HEK293 (cell line): Measurements from ENCODE around the gene GALNT10.

Experiments used
- CTCF ChIA-PET: fragments of 350-600 bp; formaldehyde crosslinking; extraction: SDS; loops from one replicate; lab custom pipeline; 2021; ENCODE audit warnings: antibody characterized with exemption; lab: Yijun Ruan, JAX
- POLR2A ChIA-PET: fragments of 300-600 bp; formaldehyde crosslinking; extraction: SDS; loops from one replicate; lab custom pipeline; 2020; ENCODE audit warnings: antibody characterized with exemption, inconsistent platforms; lab: Yijun Ruan, JAX
- H3K27ac ChIP-seq: fragments of 200-500 bp; sonication (Bioruptor generic); 2 replicates; pipeline ENCODE4 v1.5.1; 2014; ENCODE audit warnings: low read depth, low read length, control low read depth, inconsistent platforms; ENCODE audit errors: extremely low read depth
- H3K36me3 ChIP-seq, 2 experiments: fragments of 200-500 bp in 1 of 2; sonication (Bioruptor generic) in 1 of 2; 1 replicate in 1 of 2; 2 replicates in 1 of 2; pipeline ENCODE4 v1.5.1; 2014 to 2017; ENCODE audit warnings: inconsistent platforms in 2 of 2, low read length in 2 of 2; ENCODE audit not compliant: control insufficient read depth in 2 of 2, insufficient read depth in 1 of 2
- H3K4me1 ChIP-seq: fragments of 200-500 bp; sonication (Bioruptor generic); 2 replicates; pipeline ENCODE4 v1.5.1; 2014; ENCODE audit warnings: mild to moderate bottlenecking, low read length, inconsistent platforms; ENCODE audit not compliant: control insufficient read depth, insufficient read depth
- H3K4me3 ChIP-seq: 2 replicates; pipeline ENCODE4 v1.5.1; 2011; ENCODE audit warnings: low read depth, mild to moderate bottlenecking, control low read depth, low read length, moderate library complexity
- H3K9me3 ChIP-seq: fragments of 200-500 bp; sonication (Bioruptor generic); 2 replicates; pipeline ENCODE4 v1.5.1; 2014; ENCODE audit warnings: low read depth, low read length, inconsistent platforms; ENCODE audit not compliant: control insufficient read depth, insufficient read depth
- GLI2 ChIP-seq: fragments of 450-650 bp; formaldehyde crosslinking; IDR thresholded peaks from 2 replicates; pipeline ENCODE4; 2017; ENCODE audit warnings: missing biosample characterization, missing genetic modification characterization, low read depth, borderline replicate concordance
- KLF10 ChIP-seq: fragments of 450-650 bp; IDR thresholded peaks from 2 replicates; pipeline ENCODE4 v1.5.1; 2018; ENCODE audit warnings: missing biosample characterization, mild to moderate bottlenecking, missing genetic modification characterization
- KLF8 ChIP-seq: fragments of 450-650 bp; formaldehyde crosslinking; IDR thresholded peaks from 2 replicates; pipeline ENCODE4 v1.5.1; 2016; ENCODE audit warnings: missing biosample characterization, missing genetic modification characterization
- MEIS1 ChIP-seq: sonication (generic); formaldehyde crosslinking; IDR thresholded peaks from 2 replicates; pipeline ENCODE4 v1.8.1; 2022; ENCODE audit warnings: missing genetic modification reagents, mild to moderate bottlenecking, borderline replicate concordance
- TSHZ1 ChIP-seq: fragments of 450-650 bp; formaldehyde crosslinking; IDR thresholded peaks from 2 replicates; pipeline ENCODE4 v1.5.1; 2016; ENCODE audit warnings: missing biosample characterization, missing genetic modification characterization, borderline replicate concordance
- ZBTB49 ChIP-seq: fragments of 450-650 bp; formaldehyde crosslinking; IDR thresholded peaks from 2 replicates; pipeline ENCODE4 v1.5.1; 2016; ENCODE audit warnings: missing biosample characterization, missing genetic modification characterization, low read depth
- ZFP69B ChIP-seq: fragments of 450-650 bp; formaldehyde crosslinking; IDR thresholded peaks from 2 replicates; pipeline ENCODE4 v1.5.1; 2016; ENCODE audit warnings: missing biosample characterization, missing genetic modification characterization
- ZNF112 ChIP-seq: fragments of 450-650 bp; formaldehyde crosslinking; IDR thresholded peaks from 2 replicates; pipeline ENCODE4 v1.5.0; 2017; ENCODE audit warnings: missing biosample characterization, missing genetic modification characterization
- ZNF16 ChIP-seq: fragments of 450-650 bp; formaldehyde crosslinking; IDR thresholded peaks from 2 replicates; pipeline ENCODE4 v1.5.1; 2016; ENCODE audit warnings: low read depth, missing biosample characterization, missing genetic modification characterization
- ZNF174 ChIP-seq: fragments of 450-650 bp; formaldehyde crosslinking; IDR thresholded peaks from 2 replicates; pipeline ENCODE4 v1.5.0; 2017; ENCODE audit warnings: missing biosample characterization, mild to moderate bottlenecking, missing genetic modification characterization
- ZNF18 ChIP-seq: fragments of 450-650 bp; formaldehyde crosslinking; IDR thresholded peaks from 2 replicates; pipeline ENCODE4 v1.5.1; 2016; ENCODE audit warnings: missing biosample characterization, missing genetic modification characterization
- ZNF2 ChIP-seq: fragments of 450-650 bp; formaldehyde crosslinking; IDR thresholded peaks from 2 replicates; pipeline ENCODE4 v1.5.1; 2016; ENCODE audit warnings: missing biosample characterization, missing genetic modification characterization
- ZNF202 ChIP-seq: fragments of 450-650 bp; formaldehyde crosslinking; IDR thresholded peaks from 2 replicates; pipeline ENCODE4 v1.5.1; 2016; ENCODE audit warnings: missing biosample characterization, missing genetic modification characterization, borderline replicate concordance
- ZNF239 ChIP-seq: fragments of 450-650 bp; formaldehyde crosslinking; IDR thresholded peaks from 2 replicates; pipeline ENCODE4 v1.5.1; 2016; ENCODE audit warnings: missing biosample characterization, missing genetic modification characterization
- ZNF274 ChIP-seq, 2 experiments: fragments of 200-500 bp in 1 of 2; fragments of 450-650 bp in 1 of 2; sonication (Bioruptor generic) in 1 of 2; formaldehyde crosslinking in 1 of 2; IDR thresholded peaks; 2 replicates each; pipeline versions ENCODE4 v1.5.1 to v1.6.1; 2014 to 2016; ENCODE audit warnings: borderline replicate concordance in 1 of 2, inconsistent platforms in 1 of 2, low read length in 1 of 2, missing biosample characterization in 1 of 2, missing genetic modification characterization in 1 of 2
- ZNF354C ChIP-seq: fragments of 450-650 bp; formaldehyde crosslinking; IDR thresholded peaks from 2 replicates; pipeline ENCODE4 v1.5.1; 2016; ENCODE audit warnings: missing biosample characterization, missing genetic modification characterization, low read depth, borderline replicate concordance
- ZNF37A ChIP-seq: fragments of 450-650 bp; IDR thresholded peaks from 2 replicates; pipeline ENCODE4 v1.5.1; 2018; ENCODE audit warnings: missing biosample characterization, missing genetic modification characterization
- ZNF404 ChIP-seq: fragments of 450-650 bp; formaldehyde crosslinking; IDR thresholded peaks from 2 replicates; pipeline ENCODE4 v1.5.1; 2017; ENCODE audit warnings: missing biosample characterization, missing genetic modification characterization
- ZNF416 ChIP-seq: fragments of 450-650 bp; formaldehyde crosslinking; IDR thresholded peaks from 2 replicates; pipeline ENCODE4 v1.5.1; 2016; ENCODE audit warnings: missing biosample characterization, missing genetic modification characterization
- ZNF510 ChIP-seq: fragments of 450-650 bp; formaldehyde crosslinking; IDR thresholded peaks from 2 replicates; pipeline ENCODE4 v1.5.1; 2018; ENCODE audit warnings: mild to moderate bottlenecking, missing genetic modification characterization, missing biosample characterization; ENCODE audit not compliant: insufficient replicate concordance
- ZNF837 ChIP-seq: fragments of 450-650 bp; formaldehyde crosslinking; IDR thresholded peaks from 2 replicates; pipeline ENCODE4 v1.5.1; 2016; ENCODE audit warnings: missing biosample characterization, missing genetic modification characterization
- ZSCAN5A ChIP-seq: fragments of 450-650 bp; formaldehyde crosslinking; IDR thresholded peaks from 2 replicates; pipeline ENCODE4 v1.5.1; 2016; ENCODE audit warnings: missing biosample characterization, missing genetic modification characterization

The GALNT10 gene

GRCh38 chr5:154157483-154158378 lies 32.8 kb upstream of the GALNT10 start (continued):
- TF ChIP-seq ZNF112 (tag by site-specific recombination) = no peak

GRCh38 chr5:154158379-154158737 lies 32.2 kb upstream of the GALNT10 start:
- Histone ChIP-seq H3K9me3 (no peaks in the 10 kb centered on the region), H3K36me3 (no peaks in the 10 kb centered on the region), H3K4me3 (no peak overlapping the region), H3K27ac (no peak overlapping the region), H3K4me1 (no peaks in the 10 kb centered on the region)
- POLR2A ChIA-PET = no interaction called here
- CTCF ChIA-PET = interaction anchor here (0.5 to 3.6 kb wide), 7 partner anchors 8 to 1017 kb away, joined by 3 to 31 read pairs (median 4); no protein-coding TSS in a partner anchor
- TF ChIP-seq GLI2 (tag by site-specific recombination) (no peak), ZNF2 (tag by site-specific recombination) (no peak)

- Histone ChIP-seq H3K9me3 (no peaks in the 10 kb centered on the region), H3K36me3 (no peaks in the 10 kb centered on the region), H3K4me1 (no peaks in the 10 kb centered on the region), H3K27ac (no peak overlapping the region), H3K4me3 (no peak overlapping the region)
- ChIA-PET CTCF (interaction anchor here (0.6 to 3.6 kb wide), 7 partner anchors 12 to 284 kb away, joined by 3 to 31 read pairs (median 3); no protein-coding TSS in a partner anchor), POLR2A (no interaction called here)
- TF ChIP-seq ZFP69B (tag by site-specific recombination) = no peak
- no peak for TF ChIP-seq ZNF404 (tag by site-specific recombination)
- no peak for TF ChIP-seq ZNF18
- no peak for TF ChIP-seq ZNF16 (tag by site-specific recombination)
- no peak for TF ChIP-seq ZNF174 (tag by site-specific recombination)
- TF ChIP-seq KLF8 (tag by site-specific recombination) = no peak
- TF ChIP-seq ZNF354C (tag by site-specific recombination) = no peak
- no peak for TF ChIP-seq ZBTB49
- TF ChIP-seq ZNF239 (tag by site-specific recombination) = no peak
- TF ChIP-seq ZSCAN5A (tag by site-specific recombination) = no peak
- no peak for TF ChIP-seq ZNF37A (tag by site-specific recombination)
- TF ChIP-seq ZNF274 (IDR thresholded peaks at IDR 0.05; ENCODE audit: low read length) = no peak
- no peak for TF ChIP-seq ZNF274 (tag by site-specific recombination; IDR thresholded peaks at IDR 0.05; ENCODE audit: borderline replicate concordance)
- TF ChIP-seq ZNF202 = no peak
- TF ChIP-seq ZNF510 (tag by site-specific recombination) = no peak
- no peak for TF ChIP-seq ZNF416 (tag by site-specific recombination)
- no peak for TF ChIP-seq MEIS1 (CRISPR knock-in tag)
- TF ChIP-seq ZNF837 (tag by site-specific recombination) = no peak
- TF ChIP-seq KLF10 (tag by site-specific recombination) = no peak
- TF ChIP-seq TSHZ1 (tag by site-specific recombination) = no peak
These were observed 31.2 kb upstream of the GALNT10 start for GRCh38 chr5:154159343-154159742.
